Esophagus squamous epithelium (tissue), 4 donors: ENCODE data around the gene TRERF1.

Experiments used
- POLR2A ChIP-seq, 4 donors: fragments of 450-650 bp; IDR thresholded peaks; one replicate each; pipeline ENCODE4 v1.6.1; 2017; ENCODE audit warnings: antibody characterized with exemption in 4 of 4, mild to moderate bottlenecking in 4 of 4, moderate library complexity in 3 of 4
- TF ChIP-seq, protein P1 (sequence below), 6 experiments: fragments of 450-650 bp in 4 of 6; fragments of 200-600 bp in 2 of 6; sonication (generic) in 2 of 6; IDR thresholded peaks; one replicate each; pipeline ENCODE4 v1.5.1; 2016 to 2019; ENCODE audit warnings: antibody characterized with exemption in 6 of 6, mild to moderate bottlenecking in 4 of 6, moderate library complexity in 4 of 6

DNA sequence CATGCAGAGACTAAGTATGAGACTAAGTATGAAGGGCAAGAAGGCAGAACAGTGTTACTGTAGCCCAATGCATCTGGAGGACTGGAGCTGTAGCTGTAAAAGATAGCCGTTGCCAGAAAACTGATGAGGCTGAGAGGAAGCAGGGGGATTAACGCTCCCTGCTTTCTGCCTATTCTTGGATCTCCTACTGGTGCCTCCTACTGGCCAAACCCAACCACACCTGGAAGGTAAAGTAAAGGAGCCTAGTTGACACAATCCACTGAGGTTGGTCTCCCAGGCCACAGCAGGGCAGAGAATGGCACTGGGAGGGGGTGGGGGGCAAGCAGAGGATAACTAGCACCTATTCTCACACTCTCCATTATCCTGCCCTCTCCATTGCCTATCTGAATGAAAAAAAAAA lies 129.1 kb downstream of the TRERF1 start:
- TF ChIP-seq, protein P1, sequence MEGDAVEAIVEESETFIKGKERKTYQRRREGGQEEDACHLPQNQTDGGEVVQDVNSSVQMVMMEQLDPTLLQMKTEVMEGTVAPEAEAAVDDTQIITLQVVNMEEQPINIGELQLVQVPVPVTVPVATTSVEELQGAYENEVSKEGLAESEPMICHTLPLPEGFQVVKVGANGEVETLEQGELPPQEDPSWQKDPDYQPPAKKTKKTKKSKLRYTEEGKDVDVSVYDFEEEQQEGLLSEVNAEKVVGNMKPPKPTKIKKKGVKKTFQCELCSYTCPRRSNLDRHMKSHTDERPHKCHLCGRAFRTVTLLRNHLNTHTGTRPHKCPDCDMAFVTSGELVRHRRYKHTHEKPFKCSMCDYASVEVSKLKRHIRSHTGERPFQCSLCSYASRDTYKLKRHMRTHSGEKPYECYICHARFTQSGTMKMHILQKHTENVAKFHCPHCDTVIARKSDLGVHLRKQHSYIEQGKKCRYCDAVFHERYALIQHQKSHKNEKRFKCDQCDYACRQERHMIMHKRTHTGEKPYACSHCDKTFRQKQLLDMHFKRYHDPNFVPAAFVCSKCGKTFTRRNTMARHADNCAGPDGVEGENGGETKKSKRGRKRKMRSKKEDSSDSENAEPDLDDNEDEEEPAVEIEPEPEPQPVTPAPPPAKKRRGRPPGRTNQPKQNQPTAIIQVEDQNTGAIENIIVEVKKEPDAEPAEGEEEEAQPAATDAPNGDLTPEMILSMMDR (IDR thresholded peaks at IDR 0.05), result peak in 1 of 6 experiments; percentile 13
- no peak for TF ChIP-seq POLR2A (IDR thresholded peaks at IDR 0.05)
